ENCODE results near the gene BRINP2.

BRINP2 gene, protein sequence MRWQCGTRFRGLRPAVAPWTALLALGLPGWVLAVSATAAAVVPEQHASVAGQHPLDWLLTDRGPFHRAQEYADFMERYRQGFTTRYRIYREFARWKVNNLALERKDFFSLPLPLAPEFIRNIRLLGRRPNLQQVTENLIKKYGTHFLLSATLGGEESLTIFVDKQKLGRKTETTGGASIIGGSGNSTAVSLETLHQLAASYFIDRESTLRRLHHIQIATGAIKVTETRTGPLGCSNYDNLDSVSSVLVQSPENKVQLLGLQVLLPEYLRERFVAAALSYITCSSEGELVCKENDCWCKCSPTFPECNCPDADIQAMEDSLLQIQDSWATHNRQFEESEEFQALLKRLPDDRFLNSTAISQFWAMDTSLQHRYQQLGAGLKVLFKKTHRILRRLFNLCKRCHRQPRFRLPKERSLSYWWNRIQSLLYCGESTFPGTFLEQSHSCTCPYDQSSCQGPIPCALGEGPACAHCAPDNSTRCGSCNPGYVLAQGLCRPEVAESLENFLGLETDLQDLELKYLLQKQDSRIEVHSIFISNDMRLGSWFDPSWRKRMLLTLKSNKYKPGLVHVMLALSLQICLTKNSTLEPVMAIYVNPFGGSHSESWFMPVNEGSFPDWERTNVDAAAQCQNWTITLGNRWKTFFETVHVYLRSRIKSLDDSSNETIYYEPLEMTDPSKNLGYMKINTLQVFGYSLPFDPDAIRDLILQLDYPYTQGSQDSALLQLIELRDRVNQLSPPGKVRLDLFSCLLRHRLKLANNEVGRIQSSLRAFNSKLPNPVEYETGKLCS

GRCh38 chr1:177170756-177171535, at the start of gene BRINP2:
Gene BRINP2, plus strand, starts transcription at chr1:177170958. Its CDS starts 58,919 bp downstream, at chr1:177229877.
- peak; percentile 71 for DNase-seq

DNA sequence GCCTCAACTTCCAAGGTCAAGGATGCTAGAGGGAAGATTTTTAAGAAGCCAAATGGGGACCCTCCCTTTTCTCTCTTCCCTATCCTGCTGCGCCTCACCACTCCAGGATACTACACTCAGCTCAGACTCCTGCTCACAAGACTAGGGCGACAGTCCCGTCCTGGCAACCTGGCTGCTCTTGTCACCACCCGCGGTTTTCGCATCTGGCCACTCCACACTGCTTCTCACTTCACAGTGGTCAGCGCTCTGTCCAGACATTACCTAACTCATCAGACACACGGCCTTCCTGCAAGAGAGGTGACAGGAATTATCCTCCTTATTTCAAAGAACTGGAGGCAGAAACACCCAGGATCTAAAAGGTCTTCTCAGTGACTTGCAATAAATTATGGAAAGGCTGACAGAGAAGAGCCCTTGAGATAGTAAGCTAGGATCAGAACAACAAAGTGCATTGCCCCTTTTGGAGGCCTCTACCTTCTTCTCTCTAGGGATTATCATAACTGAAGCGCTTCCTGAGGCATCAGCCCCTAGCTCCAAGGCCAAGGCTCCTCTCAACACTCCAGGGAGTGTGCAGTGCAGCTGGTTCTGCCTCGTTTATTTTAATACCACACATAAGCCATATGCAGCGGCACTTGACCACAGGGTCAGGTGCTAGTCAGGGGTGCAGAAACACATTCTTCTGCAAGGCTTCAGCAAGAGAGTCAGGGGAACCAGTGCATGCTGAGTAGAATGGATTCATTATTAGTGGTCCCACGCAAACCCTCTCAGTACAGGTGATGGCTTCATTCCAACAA, 48.1 kb upstream of the BRINP2 start:
- no peak for DNase-seq

GRCh38 chr1:177124577-177125278, 46.0 kb upstream of the BRINP2 start:
- no peak for DNase-seq

GRCh38 chr1:177126267-177126666, 44.5 kb upstream of the BRINP2 start:
- no peak for DNase-seq

DNA sequence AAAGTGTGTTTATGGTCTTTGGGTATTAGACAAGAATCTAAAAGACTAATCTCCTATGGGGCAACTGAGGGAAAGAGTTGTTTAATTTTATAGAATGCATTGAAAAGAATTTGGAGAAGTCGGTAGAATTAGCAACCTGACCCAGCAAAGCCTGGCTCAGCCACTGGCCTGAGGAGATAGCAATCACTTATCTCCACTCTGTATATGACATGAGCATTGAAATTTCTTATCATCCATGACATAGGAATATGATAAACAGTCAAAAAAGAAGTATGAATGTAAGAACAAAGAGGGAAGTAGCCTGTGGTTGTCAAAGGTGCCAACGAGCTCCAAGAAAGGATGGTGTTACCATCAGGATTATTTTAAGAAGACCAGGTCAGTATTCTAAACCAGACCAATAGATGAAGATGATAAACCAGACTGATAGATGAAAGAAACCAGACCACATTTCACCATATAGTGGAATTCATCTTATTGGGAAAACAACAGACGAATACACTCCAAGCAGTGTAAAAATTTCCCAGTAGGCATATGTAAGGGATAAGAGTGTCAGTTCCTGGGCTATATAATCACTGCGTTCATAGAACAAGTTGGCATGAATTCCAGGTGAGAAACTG, 42.0 kb upstream of the BRINP2 start:
- DNase-seq: no peak

GRCh38 chr1:177130451-177130945, 40.3 kb upstream of the BRINP2 start:
- DNase-seq: no peak

GRCh38 chr1:177131723-177132122, 39.0 kb upstream of the BRINP2 start:
- no peak for DNase-seq

DNA sequence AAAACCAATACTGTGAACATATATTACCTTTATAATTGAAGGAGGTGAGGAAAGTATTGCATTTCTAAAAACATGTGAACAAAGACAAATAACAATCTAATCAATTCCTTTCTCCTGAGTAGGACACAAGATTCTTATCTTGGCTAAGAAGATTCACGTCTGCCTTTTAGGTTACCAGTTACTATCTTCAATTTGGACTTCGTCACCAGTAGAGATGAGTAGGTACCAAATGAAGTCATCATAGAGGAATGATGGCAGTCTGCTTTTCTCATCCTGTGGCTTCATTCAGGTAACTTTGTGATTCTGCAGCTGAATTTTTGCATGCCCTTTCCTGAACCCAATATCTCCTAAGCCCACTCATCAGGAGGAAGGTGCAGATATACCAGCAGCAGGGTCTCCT, 38.6 kb upstream of the BRINP2 start:
- DNase-seq: no peak

DNA sequence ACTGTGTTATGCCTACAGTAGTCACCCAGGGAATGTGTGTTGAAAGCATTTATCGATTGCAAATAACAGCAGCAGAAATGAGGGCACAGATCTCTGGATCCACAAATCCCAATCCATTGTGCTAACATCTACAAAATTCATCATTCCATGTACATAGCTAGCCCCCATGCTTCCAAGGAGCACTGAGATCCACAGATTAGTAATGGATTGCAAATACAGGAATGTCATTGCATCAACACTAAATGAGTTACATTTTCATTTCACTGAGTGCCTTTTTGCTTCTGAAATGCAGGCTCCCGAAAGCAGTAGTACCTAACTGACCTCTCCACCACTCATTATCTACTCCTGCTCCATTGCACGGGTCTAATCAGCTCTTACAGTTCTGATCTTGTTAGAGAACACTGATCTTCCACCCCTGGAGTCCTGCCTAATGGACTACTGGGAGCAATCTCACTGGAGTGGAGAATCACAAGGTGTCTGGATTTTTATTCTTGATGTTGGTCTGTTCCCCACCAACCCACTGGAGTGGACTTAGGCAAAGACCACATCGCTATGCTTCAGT, 36.7 kb upstream of the BRINP2 start:
- no peak for DNase-seq

DNA sequence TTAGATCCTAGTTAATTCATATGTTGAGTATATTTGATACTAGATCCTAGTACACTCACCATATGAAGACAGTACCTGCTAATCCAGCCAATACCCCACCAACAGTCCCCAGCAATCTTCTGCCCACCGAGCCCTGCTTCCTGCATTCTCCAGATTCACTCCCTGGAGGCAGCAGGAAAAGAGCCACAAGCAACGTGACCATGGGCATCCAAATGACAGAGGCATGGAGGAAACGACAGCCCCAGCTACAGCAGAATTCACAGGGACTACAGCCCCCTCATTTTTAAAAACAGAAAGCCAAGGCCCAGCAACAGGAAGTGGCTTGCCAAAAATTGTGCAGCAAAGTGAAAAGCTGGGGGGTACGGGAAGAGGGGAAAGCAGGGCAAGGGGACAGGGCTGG, 35.5 kb upstream of the BRINP2 start:
- DNase-seq: no peak

- no peak for DNase-seq
Measured at GRCh38 chr1:177137814-177138213, 32.9 kb upstream of the BRINP2 start.

GRCh38 chr1:177138347-177138746, 32.4 kb upstream of the BRINP2 start:
- no peak for DNase-seq

DNA sequence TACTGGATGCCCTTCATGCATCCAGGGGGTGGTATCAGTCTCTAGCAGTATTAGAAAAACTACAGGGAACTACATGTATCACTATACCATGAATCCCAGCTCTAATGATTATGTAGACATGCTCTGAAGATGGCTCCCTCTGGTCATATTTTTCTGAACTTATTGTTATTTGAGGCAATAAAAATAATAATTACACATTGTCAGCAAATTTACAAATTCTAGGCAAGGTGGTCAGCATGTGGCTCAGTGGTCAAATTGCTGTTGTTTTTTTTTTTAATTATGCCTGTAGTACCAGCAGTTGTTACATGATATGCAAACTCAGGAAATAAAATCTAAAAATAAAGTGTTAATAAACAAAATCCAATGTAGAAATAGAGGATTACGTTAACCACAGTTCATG, 28.7 kb upstream of the BRINP2 start:
- no peak for DNase-seq

GRCh38 chr1:177142791-177143271, 27.9 kb upstream of the BRINP2 start:
- no peak for DNase-seq

DNA sequence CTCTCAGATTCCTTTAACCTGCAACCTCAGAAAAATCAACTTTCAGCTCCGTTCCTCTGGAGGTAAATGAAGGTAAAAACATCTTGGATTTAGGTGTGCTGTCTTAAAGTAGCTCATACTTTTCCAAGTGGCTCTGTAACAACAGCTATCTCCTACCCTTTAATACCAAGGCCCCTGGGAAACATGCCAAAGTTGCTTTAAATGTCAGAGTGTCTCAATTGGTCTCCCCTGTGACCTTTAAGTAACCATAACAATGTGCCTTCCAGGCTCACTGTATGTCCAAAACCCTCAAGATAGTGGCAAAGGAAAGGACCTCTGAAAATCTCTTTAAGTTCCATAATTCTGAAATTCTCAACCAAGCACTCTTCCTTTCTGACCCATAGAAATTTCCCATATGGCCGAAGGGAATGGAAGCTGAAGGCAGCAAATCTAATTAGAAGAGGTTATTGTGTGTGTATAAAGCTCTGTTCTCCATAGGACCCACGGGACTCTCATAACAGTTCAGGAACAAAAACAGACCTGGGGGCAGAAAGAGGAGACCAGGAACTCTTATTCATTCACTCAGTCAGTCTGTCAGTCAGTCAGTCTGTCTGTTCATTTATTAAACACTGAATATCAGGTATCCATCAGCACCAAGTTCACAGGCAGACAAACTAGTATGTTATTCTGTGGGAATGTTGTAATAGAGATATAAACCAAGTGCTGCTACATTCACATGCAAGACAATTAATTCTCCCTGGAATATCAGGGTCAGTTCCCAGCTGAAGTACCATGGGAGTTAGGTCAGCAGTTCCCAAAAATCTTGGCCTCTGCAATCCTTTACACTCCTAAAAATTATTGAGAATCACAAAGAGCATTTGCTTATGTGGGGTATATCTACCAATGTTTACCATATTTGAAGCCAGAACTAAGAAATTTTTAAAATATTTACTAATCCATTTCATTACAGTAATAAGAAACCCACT, 25.4 kb upstream of the BRINP2 start:
- no peak for DNase-seq

GRCh38 chr1:177146499-177146898, 24.3 kb upstream of the BRINP2 start:
- DNase-seq: no peak

- DNase-seq: no peak
Measured at GRCh38 chr1:177162243-177162642, 8.5 kb upstream of the BRINP2 start.

- no peak for DNase-seq
Measured at GRCh38 chr1:177163844-177164379, 6.8 kb upstream of the BRINP2 start.

Measured in right forelimb (tissue), 1 donor.